Retinal pigment epithelial cell (primary cell): ENCODE results near the gene C3orf85.

Source experiments
- DNase-seq: peaks from one replicate; pipeline ENCODE4 v3.0.0-alpha.2; 2010; ENCODE audit warnings: low read depth
- H3K4me3 ChIP-seq: 2 replicates; pipeline ENCODE4 v1.5.1; 2011; ENCODE audit warnings: mild to moderate bottlenecking, low read length, control low read depth, moderate library complexity
- CTCF ChIP-seq: conservative IDR thresholded peaks from 2 replicates; pipeline ENCODE4 v1.5.1; 2011; ENCODE audit warnings: low read depth, low read length, control low read depth, inconsistent platforms

C3orf85 gene

GRCh38 chr3:109191421-109191820, 54.9 kb downstream of the C3orf85 start:
- DNase-seq, result no peak
- no peak for TF ChIP-seq CTCF
- H3K4me3 ChIP-seq, result no peak overlapping the region

GRCh38 chr3:109195815-109196214, 59.3 kb downstream of the C3orf85 start:
- DNase-seq, result no peak
- no peak for TF ChIP-seq CTCF
- no peak overlapping the region for H3K4me3 ChIP-seq
